Heart right ventricle (tissue), 16 donors: ENCODE data around the gene LHPP. TPM values are rescaled to one million over a fixed set of nuclear protein-coding genes. Genes with fewer than 3 reads are reported as not detected.

Experiments
- ATAC-seq, 8 donors: fragments of 200-7000 bp; cut with Tn5 transposase; one replicate each; pipeline ENCODE4 v1.9.1; 2020; ENCODE audit warnings: mild to moderate bottlenecking in 8 of 8, moderate library complexity in 8 of 8, moderate number of reproducible peaks in 1 of 8
- DNase-seq, 2 donors: peaks; one replicate each; pipeline ENCODE4 v3.0.0-alpha.2; 2020
- H3K27ac ChIP-seq, 10 donors: fragments of 200-600 bp; sonication (generic) in 2 of 10; one replicate each; pipeline versions ENCODE4 v1.5.0 to v1.8.0; 2020 to 2022; ENCODE audit warnings: mild to moderate bottlenecking in 3 of 10
- H3K27me3 ChIP-seq, 7 donors: fragments of 200-600 bp; one replicate each; pipeline ENCODE4 v1.8.0; 2021 to 2022; ENCODE audit warnings: mild to moderate bottlenecking in 2 of 7
- H3K36me3 ChIP-seq, 9 donors: fragments of 200-600 bp; sonication (generic) in 1 of 9; one replicate each; pipeline versions ENCODE4 v1.5.0 to v1.8.0; 2020 to 2022; ENCODE audit warnings: mild to moderate bottlenecking in 2 of 9
- H3K4me1 ChIP-seq, 9 donors: fragments of 200-600 bp; sonication (generic) in 1 of 9; one replicate each; pipeline versions ENCODE4 v1.5.0 to v1.8.0; 2020 to 2022; ENCODE audit warnings: mild to moderate bottlenecking in 4 of 9
- H3K4me3 ChIP-seq, 10 donors: fragments of 200-600 bp; sonication (generic) in 2 of 10; one replicate each; pipeline versions ENCODE4 v1.5.0 to v1.8.0; 2020 to 2022; ENCODE audit warnings: mild to moderate bottlenecking in 7 of 10, moderate library complexity in 2 of 10
- H3K9me3 ChIP-seq, 11 donors: fragments of 200-600 bp in 10 of 11; sonication (generic) in 2 of 11; one replicate each; pipeline versions ENCODE4 v1.5.0 to v1.8.0; 2013 to 2022; ENCODE audit warnings: mild to moderate bottlenecking in 2 of 11, control low read depth in 1 of 11, moderate library complexity in 1 of 11
- CTCF ChIP-seq, 9 donors: fragments of 200-600 bp; sonication (generic) in 2 of 9; IDR thresholded peaks; one replicate each; pipeline versions ENCODE4 v1.5.0 to v1.8.0; 2021 to 2022; ENCODE audit warnings: antibody characterized with exemption in 9 of 9, mild to moderate bottlenecking in 5 of 9, moderate library complexity in 1 of 9
- WGBS, 2 donors: extraction: QIAGEN DNeasy Blood & Tissue Kit; methylation state at CpG; one replicate each; pipeline ENCODE4 v1.1.7; 2013; ENCODE audit warnings: inconsistent platforms in 1 of 2; 5-methylcytosine and 5-hydroxymethylcytosine counted together
- intact Hi-C, 10 donors: fragments of 100-400 bp; cut with DNase I; formaldehyde crosslinking; loops; one replicate each; pipeline versions ENCODE4 v1.11.1 to v1.14.2; 2022
- polyA plus RNA-seq, 2 donors: library from polyadenylated mRNA; stranded (reverse); fragments of 200-250 nt; gene quantifications; one replicate each; pipeline ENCODE4 v1.2.3, GENCODE V29; 2013
- total RNA-seq, 10 donors: library from RNA; stranded (reverse); fragmentation: NEBNext Ultra II Directional in 3 of 10; extraction: Animal tissue kit (Norgen Biotek cat#: 25700) in 3 of 10; gene quantifications; one replicate each; pipeline versions ENCODE4 v1.2.1 to v1.2.4, GENCODE V29; 2021 to 2023
- donor health status: Arrhythmogenic right ventricular cardiomyopathy.
- donor health status: ischemic (EF 13 %, LVEDD 7.1; RV severe dilation, severe dysfunction).
- donor health status: healthy with polysubstance abuse.
- donor health status: DM: no; HTN: yes; CAD: no.
- donor health status: DM: no; HTN: no; CAD: no.
- donor health status: ischemic (EF 25% LVEDD 6.9; RV normal size, moderate dysfunction).
- donor health status: ischemic (EF 25% LVEDD 5.7; RV mildly dilated, moderate dysfunction).
- donor health status: healthy.
- donor health status: DM: yes; HTN: yes; CAD: no.
- donor health status: Ischemic cardiomyopathy.
- donor health status: ischemic (EF 35%, LVEDD 5.7; RV mildly dilated, moderate dysfunction).
- donor health status: nonischemic (EF 11% LVEDD 7.7; RV severe dilation, severe dysfunction).
- donor health status: DM: yes; HTN: yes; CAD: no.
- donor health status: PGD.
- donor health status: ischemic (EF 29% LVEDD 5.4; RV normal size, mild dysfunction).
- donor health status: nonischemic (EF 23%, LVEDD 6.1; RV moderate dilation, normal function).

The LHPP gene
- total and polyA plus RNA-seq, 12 donors = 4.2 to 20.5 (median 11.7) TPM

DNA sequence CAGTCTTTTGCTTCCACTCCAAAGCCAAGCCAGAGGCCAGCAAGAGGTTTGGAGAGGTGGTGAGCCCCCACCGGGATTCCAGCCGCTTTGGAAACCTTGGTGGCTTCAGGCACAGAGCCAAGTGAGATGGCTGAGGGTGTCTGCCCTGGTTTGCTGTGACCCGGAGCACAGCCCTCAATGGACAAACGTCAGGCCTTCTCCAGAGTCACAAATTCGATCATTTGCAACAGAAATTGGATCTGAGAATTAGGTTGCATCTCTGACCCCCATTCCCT is 10.9 kb upstream of the LHPP start:
- no peak for ATAC-seq
- Histone ChIP-seq H3K4me3 (no peak overlapping the region), H3K4me1 (peaks cover 0 to 26% (median 18%) of the 10 kb centered on the region in 9 donors), H3K36me3 (no peaks in the 10 kb centered on the region), H3K9me3 (no peaks in the 10 kb centered on the region), H3K27me3 (peaks cover 22 to 100% (median 97%) of the 10 kb centered on the region in 7 donors), H3K27ac (no peak overlapping the region)
- 10 to 17% methylated on average over 5 of the region's 5 CpGs for WGBS, 2 donors
- no peak for DNase-seq
- intact Hi-C loops = no loop called here
- no peak for TF ChIP-seq CTCF (IDR thresholded peaks at IDR 0.05)

GRCh38 chr10:124451276-124451675 is 10.3 kb upstream of the LHPP start:
- intact Hi-C loops = no loop called here
- Histone ChIP-seq H3K4me1 (peaks cover 0 to 26% (median 18%) of the 10 kb centered on the region in 9 donors), H3K27me3 (peaks cover 22 to 100% (median 94%) of the 10 kb centered on the region in 7 donors), H3K4me3 (no peak overlapping the region), H3K9me3 (no peaks in the 10 kb centered on the region), H3K27ac (no peak overlapping the region), H3K36me3 (no peaks in the 10 kb centered on the region)
- ATAC-seq (no peak), DNase-seq (no peak)
- no peak for TF ChIP-seq CTCF (IDR thresholded peaks at IDR 0.05)
- WGBS, 2 donors = 26 to 28% methylated on average over 6 of the region's 6 CpGs

DNA sequence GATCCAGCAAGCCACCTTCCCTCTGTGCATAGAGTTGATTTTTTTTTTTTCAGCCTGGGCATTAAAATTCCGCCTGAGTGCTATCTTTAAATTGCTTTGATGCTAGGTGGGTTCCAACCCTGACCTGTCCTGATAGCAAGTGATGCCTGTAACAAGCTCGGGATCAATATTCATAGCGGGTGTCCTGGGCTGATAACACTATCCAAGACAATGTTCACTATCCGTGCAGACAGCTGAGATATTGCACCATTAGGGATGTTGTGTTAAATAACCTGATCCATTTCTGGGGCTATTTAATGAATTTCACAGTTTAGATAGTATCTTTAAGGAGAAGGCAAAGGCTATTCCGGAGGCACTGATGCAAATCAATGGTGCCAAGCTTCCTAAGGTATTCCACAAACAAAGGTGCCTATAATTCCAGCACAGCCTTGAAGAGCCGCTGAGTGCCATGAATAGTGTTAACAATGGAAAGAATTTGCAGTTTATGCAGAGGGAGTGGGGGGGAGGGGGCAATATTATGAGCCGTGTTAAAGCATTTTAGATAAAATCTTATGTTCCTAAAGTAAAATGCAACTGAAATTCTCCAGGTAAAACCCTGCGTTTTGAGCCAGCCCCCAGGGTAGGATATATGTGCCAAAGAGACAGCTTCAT is 7.5 kb upstream of the LHPP start:
- ATAC-seq (no peak), DNase-seq (no peak)
- no peak overlapping the region for H3K4me3 ChIP-seq
- TF ChIP-seq CTCF (IDR thresholded peaks at IDR 0.05) = no peak
- H3K27me3 ChIP-seq = peaks cover 4 to 76% (median 67%) of the 10 kb centered on the region in 7 donors
- H3K27ac ChIP-seq = no peak overlapping the region
- intact Hi-C loops = no loop called here
- H3K9me3 ChIP-seq = no peaks in the 10 kb centered on the region
- WGBS, 2 donors = 13 to 14% methylated on average over 8 of the region's 8 CpGs
- H3K4me1 ChIP-seq = peaks cover 0 to 13% (median 7%) of the 10 kb centered on the region in 9 donors
- no peaks in the 10 kb centered on the region for H3K36me3 ChIP-seq

- WGBS, 2 donors = 71 to 72% methylated on average over 7 of the region's 7 CpGs
- no peak for TF ChIP-seq CTCF (IDR thresholded peaks at IDR 0.05)
- Histone ChIP-seq H3K4me3 (no peak overlapping the region), H3K9me3 (no peaks in the 10 kb centered on the region), H3K36me3 (no peaks in the 10 kb centered on the region), H3K27ac (no peak overlapping the region), H3K4me1 (no peaks in the 10 kb centered on the region), H3K27me3 (peaks cover 3 to 63% (median 54%) of the 10 kb centered on the region in 7 donors)
- ATAC-seq (no peak), DNase-seq (no peak)
- intact Hi-C loops = no loop called here
Measured at GRCh38 chr10:124455441-124455840, 6.2 kb upstream of the LHPP start.
